GM23338 (cell line): Measurements from ENCODE around the gene CSF2RB. TPM values are rescaled to one million over a fixed set of nuclear protein-coding genes. Genes with fewer than 3 reads are reported as not detected.
A peak's percentile ranks its signal among the peaks of the same experiment; 100 is the strongest.

Source experiments
- ATAC-seq: fragments of 200-7000 bp; cut with Tn5 transposase; 3 replicates; pipeline ENCODE4 v1.9.1; 2020
- DNase-seq: peaks from one replicate; pipeline ENCODE4 v3.0.0-alpha.2; 2015; ENCODE audit warnings: low spot score
- H2AFZ ChIP-seq: fragments of 200-600 bp; sonication (generic); 2 replicates; pipeline ENCODE4 v1.8.0; 2016; ENCODE audit warnings: antibody characterized with exemption, mild to moderate bottlenecking, moderate library complexity
- H3F3A ChIP-seq: fragments of 200-600 bp; sonication (generic); replicated peaks from 2 replicates; pipeline ENCODE4 v1.8.0; 2017; ENCODE audit warnings: antibody characterized with exemption, mixed run types, low read depth
- H3K27ac ChIP-seq: fragments of 200-600 bp; sonication (generic); 2 replicates; pipeline ENCODE4 v1.6.1; 2016; ENCODE audit warnings: low read depth
- H3K27me3 ChIP-seq: fragments of 200-600 bp; sonication (generic); 2 replicates; pipeline ENCODE4 v1.8.0; 2016; ENCODE audit warnings: mild to moderate bottlenecking, mixed run types, moderate library complexity; ENCODE audit not compliant: insufficient read depth
- H3K36me3 ChIP-seq: fragments of 200-600 bp; sonication (generic); 2 replicates; pipeline ENCODE4 v1.8.0; 2016; ENCODE audit warnings: mild to moderate bottlenecking; ENCODE audit not compliant: insufficient read depth
- H3K4me1 ChIP-seq: fragments of 200-600 bp; sonication (generic); 2 replicates; pipeline ENCODE4 v1.8.0; 2016; ENCODE audit warnings: mild to moderate bottlenecking, moderate library complexity; ENCODE audit not compliant: insufficient read depth
- H3K4me2 ChIP-seq: fragments of 200-600 bp; sonication (generic); 2 replicates; pipeline ENCODE4 v1.7.1; 2017; ENCODE audit warnings: mixed run types
- H3K4me3 ChIP-seq: fragments of 200-600 bp; sonication (generic); 2 replicates; pipeline ENCODE4 v1.6.1; 2016; ENCODE audit warnings: mixed run types
- H3K79me2 ChIP-seq: fragments of 200-600 bp; sonication (generic); replicated peaks from 2 replicates; pipeline ENCODE4 v1.8.0; 2017; ENCODE audit warnings: mild to moderate bottlenecking; ENCODE audit not compliant: insufficient read depth
- H3K9me2 ChIP-seq: fragments of 200-600 bp; sonication (generic); 2 replicates; pipeline ENCODE4 v1.8.0; 2017; ENCODE audit not compliant: insufficient read depth
- H4K20me1 ChIP-seq: fragments of 200-600 bp; sonication (generic); replicated peaks from 2 replicates; pipeline ENCODE4 v1.8.0; 2017; ENCODE audit warnings: mild to moderate bottlenecking; ENCODE audit not compliant: insufficient read depth
- H3K27ac Mint-ChIP-seq: 2 replicates; pipeline ENCODE4 v1.8.0; 2020; ENCODE audit warnings: inconsistent platforms, mild to moderate bottlenecking, moderate library complexity, mixed read lengths
- H3K27me3 Mint-ChIP-seq: 3 replicates; pipeline ENCODE4 v1.8.0; 2022; ENCODE audit warnings: low read depth, mild to moderate bottlenecking, moderate library complexity, mixed read lengths, inconsistent platforms; ENCODE audit not compliant: insufficient read depth, poor library complexity
- H3K36me3 Mint-ChIP-seq: 3 replicates; pipeline ENCODE4 v1.8.0; 2021; ENCODE audit warnings: low read depth, mild to moderate bottlenecking, inconsistent platforms, moderate library complexity, mixed read lengths
- H3K4me1 Mint-ChIP-seq: 3 replicates; pipeline ENCODE4 v1.8.0; 2020; ENCODE audit warnings: mild to moderate bottlenecking, inconsistent platforms, mixed read lengths
- H3K4me3 Mint-ChIP-seq: 3 replicates; pipeline ENCODE4 v1.8.0; 2021; ENCODE audit warnings: moderate library complexity, mild to moderate bottlenecking, inconsistent platforms, mixed read lengths
- H3K9me3 Mint-ChIP-seq: 3 replicates; pipeline ENCODE4 v1.8.0; 2020; ENCODE audit warnings: moderate library complexity, mild to moderate bottlenecking, inconsistent platforms, mixed read lengths
- EZH2 ChIP-seq: fragments of 200-600 bp; sonication (generic); IDR thresholded peaks from one replicate; pipeline ENCODE4 v1.8.0; 2017; ENCODE audit warnings: antibody characterized with exemption, mild to moderate bottlenecking, low read depth; ENCODE audit not compliant: unreplicated experiment
- EZH2phosphoT487 ChIP-seq: fragments of 200-600 bp; sonication (generic); IDR thresholded peaks from one replicate; pipeline ENCODE4 v1.8.1; 2018; ENCODE audit warnings: antibody characterized with exemption; ENCODE audit not compliant: unreplicated experiment
- JUNB ChIP-seq: IDR thresholded peaks from one replicate; pipeline ENCODE4 v1.6.1; 2016; ENCODE audit warnings: antibody characterized with exemption; ENCODE audit not compliant: unreplicated experiment
- polyA plus RNA-seq: library from polyadenylated mRNA; unstranded; fragments of >200 nt; fragmentation: Nextera tagmentation; extraction: Ambion mirVana; gene quantifications from 2 replicates; pipeline ENCODE4 v1.2.1, GENCODE V29; 2016
- total RNA-seq: library from RNA; depleted of rRNA; stranded (reverse); fragments of >200 nt; shearing (Covaris generic); gene quantifications from 2 replicates; pipeline ENCODE4 v1.2.3, GENCODE V29; 2014
- TF ChIP-seq, protein P1 (sequence below), 2 experiments: fragments of 200-600 bp in 1 of 2; sonication (generic) in 1 of 2; conservative IDR thresholded peaks; 2 replicates each; pipeline versions ENCODE4 v1.5.1 to v1.6.1; 2016 to 2017; ENCODE audit warnings: antibody characterized with exemption in 2 of 2, low read depth in 2 of 2, mild to moderate bottlenecking in 2 of 2, moderate library complexity in 1 of 2
- TF ChIP-seq, protein P2 (sequence below): fragments of 250-450 bp; sonication (Bioruptor Pico); IDR thresholded peaks from 2 replicates; pipeline ENCODE4 v1.5.0; 2020; ENCODE audit warnings: mild to moderate bottlenecking, moderate library complexity
- TF ChIP-seq, protein P3 (sequence below): IDR thresholded peaks from one replicate; pipeline ENCODE4 v1.6.1; 2018; ENCODE audit warnings: antibody characterized with exemption; ENCODE audit not compliant: unreplicated experiment

Gene CSF2RB
- total and polyA plus RNA-seq, 2 experiments from 2014 or later = not detected

DNA sequence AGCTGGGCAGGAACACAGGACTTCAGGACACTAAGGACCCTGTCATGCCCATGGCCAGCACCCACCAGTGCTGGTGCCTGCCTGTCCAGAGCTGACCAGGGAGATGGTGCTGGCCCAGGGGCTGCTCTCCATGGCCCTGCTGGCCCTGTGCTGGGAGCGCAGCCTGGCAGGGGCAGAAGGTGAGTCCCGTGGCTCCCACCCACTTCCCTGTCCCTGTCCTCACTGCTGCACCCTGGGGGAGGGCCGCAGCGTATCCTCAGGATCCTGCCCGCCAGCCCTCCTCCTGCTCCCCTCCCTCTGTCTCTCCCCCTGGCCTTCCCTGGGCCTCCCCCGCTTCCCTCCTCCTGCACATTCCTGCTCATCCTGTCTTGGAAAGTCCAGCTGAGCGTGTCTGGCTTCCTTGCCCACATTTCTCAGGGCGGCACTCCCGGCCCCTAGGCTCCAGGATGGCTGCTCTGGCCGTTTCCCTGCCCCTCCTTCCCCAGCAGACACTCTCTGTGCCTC lies 8.7 kb downstream of the CSF2RB start:
- H3K4me3 ChIP-seq = no peak overlapping the region
- no peaks in the 10 kb centered on the region for H3K4me1 ChIP-seq
- H3K27me3 Mint-ChIP-seq = peaks cover 17% of the 10 kb centered on the region
- H3K4me1 Mint-ChIP-seq = peaks cover 2% of the 10 kb centered on the region; the same call in 2 of the 3 replicates
- TF ChIP-seq, protein P1, sequence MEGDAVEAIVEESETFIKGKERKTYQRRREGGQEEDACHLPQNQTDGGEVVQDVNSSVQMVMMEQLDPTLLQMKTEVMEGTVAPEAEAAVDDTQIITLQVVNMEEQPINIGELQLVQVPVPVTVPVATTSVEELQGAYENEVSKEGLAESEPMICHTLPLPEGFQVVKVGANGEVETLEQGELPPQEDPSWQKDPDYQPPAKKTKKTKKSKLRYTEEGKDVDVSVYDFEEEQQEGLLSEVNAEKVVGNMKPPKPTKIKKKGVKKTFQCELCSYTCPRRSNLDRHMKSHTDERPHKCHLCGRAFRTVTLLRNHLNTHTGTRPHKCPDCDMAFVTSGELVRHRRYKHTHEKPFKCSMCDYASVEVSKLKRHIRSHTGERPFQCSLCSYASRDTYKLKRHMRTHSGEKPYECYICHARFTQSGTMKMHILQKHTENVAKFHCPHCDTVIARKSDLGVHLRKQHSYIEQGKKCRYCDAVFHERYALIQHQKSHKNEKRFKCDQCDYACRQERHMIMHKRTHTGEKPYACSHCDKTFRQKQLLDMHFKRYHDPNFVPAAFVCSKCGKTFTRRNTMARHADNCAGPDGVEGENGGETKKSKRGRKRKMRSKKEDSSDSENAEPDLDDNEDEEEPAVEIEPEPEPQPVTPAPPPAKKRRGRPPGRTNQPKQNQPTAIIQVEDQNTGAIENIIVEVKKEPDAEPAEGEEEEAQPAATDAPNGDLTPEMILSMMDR (conservative IDR thresholded peaks at IDR 0.05; ENCODE audit: low read depth in 2 of 2) = 0 out of 4 replicates have a peak, but pooled peaks of 1 of the 2 experiments have one; percentile 9
- TF ChIP-seq, protein P2, sequence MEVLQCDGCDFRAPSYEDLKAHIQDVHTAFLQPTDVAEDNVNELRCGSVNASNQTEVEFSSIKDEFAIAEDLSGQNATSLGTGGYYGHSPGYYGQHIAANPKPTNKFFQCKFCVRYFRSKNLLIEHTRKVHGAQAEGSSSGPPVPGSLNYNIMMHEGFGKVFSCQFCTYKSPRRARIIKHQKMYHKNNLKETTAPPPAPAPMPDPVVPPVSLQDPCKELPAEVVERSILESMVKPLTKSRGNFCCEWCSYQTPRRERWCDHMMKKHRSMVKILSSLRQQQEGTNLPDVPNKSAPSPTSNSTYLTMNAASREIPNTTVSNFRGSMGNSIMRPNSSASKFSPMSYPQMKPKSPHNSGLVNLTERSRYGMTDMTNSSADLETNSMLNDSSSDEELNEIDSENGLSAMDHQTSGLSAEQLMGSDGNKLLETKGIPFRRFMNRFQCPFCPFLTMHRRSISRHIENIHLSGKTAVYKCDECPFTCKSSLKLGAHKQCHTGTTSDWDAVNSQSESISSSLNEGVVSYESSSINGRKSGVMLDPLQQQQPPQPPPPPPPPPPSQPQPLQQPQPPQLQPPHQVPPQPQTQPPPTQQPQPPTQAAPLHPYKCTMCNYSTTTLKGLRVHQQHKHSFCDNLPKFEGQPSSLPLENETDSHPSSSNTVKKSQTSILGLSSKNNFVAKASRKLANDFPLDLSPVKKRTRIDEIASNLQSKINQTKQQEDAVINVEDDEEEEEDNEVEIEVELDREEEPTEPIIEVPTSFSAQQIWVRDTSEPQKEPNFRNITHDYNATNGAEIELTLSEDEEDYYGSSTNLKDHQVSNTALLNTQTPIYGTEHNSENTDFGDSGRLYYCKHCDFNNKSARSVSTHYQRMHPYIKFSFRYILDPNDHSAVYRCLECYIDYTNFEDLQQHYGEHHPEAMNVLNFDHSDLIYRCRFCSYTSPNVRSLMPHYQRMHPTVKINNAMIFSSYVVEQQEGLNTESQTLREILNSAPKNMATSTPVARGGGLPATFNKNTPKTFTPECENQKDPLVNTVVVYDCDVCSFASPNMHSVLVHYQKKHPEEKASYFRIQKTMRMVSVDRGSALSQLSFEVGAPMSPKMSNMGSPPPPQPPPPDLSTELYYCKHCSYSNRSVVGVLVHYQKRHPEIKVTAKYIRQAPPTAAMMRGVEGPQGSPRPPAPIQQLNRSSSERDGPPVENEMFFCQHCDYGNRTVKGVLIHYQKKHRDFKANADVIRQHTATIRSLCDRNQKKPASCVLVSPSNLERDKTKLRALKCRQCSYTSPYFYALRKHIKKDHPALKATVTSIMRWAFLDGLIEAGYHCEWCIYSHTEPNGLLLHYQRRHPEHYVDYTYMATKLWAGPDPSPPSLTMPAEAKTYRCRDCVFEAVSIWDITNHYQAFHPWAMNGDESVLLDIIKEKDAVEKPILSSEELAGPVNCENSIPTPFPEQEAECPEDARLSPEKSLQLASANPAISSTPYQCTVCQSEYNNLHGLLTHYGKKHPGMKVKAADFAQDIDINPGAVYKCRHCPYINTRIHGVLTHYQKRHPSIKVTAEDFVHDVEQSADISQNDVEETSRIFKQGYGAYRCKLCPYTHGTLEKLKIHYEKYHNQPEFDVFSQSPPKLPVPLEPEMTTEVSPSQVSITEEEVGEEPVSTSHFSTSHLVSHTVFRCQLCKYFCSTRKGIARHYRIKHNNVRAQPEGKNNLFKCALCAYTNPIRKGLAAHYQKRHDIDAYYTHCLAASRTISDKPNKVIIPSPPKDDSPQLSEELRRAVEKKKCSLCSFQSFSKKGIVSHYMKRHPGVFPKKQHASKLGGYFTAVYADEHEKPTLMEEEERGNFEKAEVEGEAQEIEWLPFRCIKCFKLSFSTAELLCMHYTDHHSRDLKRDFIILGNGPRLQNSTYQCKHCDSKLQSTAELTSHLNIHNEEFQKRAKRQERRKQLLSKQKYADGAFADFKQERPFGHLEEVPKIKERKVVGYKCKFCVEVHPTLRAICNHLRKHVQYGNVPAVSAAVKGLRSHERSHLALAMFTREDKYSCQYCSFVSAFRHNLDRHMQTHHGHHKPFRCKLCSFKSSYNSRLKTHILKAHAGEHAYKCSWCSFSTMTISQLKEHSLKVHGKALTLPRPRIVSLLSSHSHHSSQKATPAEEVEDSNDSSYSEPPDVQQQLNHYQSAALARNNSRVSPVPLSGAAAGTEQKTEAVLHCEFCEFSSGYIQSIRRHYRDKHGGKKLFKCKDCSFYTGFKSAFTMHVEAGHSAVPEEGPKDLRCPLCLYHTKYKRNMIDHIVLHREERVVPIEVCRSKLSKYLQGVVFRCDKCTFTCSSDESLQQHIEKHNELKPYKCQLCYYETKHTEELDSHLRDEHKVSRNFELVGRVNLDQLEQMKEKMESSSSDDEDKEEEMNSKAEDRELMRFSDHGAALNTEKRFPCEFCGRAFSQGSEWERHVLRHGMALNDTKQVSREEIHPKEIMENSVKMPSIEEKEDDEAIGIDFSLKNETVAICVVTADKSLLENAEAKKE = no peak
- no peak for TF ChIP-seq JUNB
- no peak for TF ChIP-seq EZH2
- TF ChIP-seq, protein P3, sequence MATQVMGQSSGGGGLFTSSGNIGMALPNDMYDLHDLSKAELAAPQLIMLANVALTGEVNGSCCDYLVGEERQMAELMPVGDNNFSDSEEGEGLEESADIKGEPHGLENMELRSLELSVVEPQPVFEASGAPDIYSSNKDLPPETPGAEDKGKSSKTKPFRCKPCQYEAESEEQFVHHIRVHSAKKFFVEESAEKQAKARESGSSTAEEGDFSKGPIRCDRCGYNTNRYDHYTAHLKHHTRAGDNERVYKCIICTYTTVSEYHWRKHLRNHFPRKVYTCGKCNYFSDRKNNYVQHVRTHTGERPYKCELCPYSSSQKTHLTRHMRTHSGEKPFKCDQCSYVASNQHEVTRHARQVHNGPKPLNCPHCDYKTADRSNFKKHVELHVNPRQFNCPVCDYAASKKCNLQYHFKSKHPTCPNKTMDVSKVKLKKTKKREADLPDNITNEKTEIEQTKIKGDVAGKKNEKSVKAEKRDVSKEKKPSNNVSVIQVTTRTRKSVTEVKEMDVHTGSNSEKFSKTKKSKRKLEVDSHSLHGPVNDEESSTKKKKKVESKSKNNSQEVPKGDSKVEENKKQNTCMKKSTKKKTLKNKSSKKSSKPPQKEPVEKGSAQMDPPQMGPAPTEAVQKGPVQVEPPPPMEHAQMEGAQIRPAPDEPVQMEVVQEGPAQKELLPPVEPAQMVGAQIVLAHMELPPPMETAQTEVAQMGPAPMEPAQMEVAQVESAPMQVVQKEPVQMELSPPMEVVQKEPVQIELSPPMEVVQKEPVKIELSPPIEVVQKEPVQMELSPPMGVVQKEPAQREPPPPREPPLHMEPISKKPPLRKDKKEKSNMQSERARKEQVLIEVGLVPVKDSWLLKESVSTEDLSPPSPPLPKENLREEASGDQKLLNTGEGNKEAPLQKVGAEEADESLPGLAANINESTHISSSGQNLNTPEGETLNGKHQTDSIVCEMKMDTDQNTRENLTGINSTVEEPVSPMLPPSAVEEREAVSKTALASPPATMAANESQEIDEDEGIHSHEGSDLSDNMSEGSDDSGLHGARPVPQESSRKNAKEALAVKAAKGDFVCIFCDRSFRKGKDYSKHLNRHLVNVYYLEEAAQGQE = no peak
- TF ChIP-seq EZH2phosphoT487 = no peak
- no peak overlapping the region for H3K27ac ChIP-seq
- H3K27me3 ChIP-seq = no peaks in the 10 kb centered on the region
- no peak overlapping the region for H3K4me2 ChIP-seq
- peak; percentile 91 for ATAC-seq
- H3K79me2 ChIP-seq = no peaks in the 10 kb centered on the region
- H3F3A ChIP-seq = no peaks in the 10 kb centered on the region
- no peaks in the 10 kb centered on the region for H4K20me1 ChIP-seq
- DNase-seq = peak; percentile 52
- H3K9me3 Mint-ChIP-seq = no peaks in the 10 kb centered on the region; the same call in 2 of the 3 replicates
- no peaks in the 10 kb centered on the region for H3K36me3 ChIP-seq
- no peak overlapping the region for H3K4me3 Mint-ChIP-seq
- no peak overlapping the region for H3K27ac Mint-ChIP-seq
- H3K36me3 Mint-ChIP-seq = no peaks in the 10 kb centered on the region; the same call in 2 of the 3 replicates
- H3K9me2 ChIP-seq = no peaks in the 10 kb centered on the region
- H2AFZ ChIP-seq = peak overlapping the region; percentile 63; the same call in 1 of the 2 replicates
